ENCODE measurements around the gene MB21D2.
A peak's percentile ranks its signal among the peaks of the same experiment; 100 is the strongest.
"Not testable (repeated sequence)": the region's sequence is repeated elsewhere in the genome, so short reads cannot be mapped to it uniquely, and the experiment has no call there.

MB21D2 gene

GRCh38 chr3:192917404-192918274, at the start of gene MB21D2:
Gene MB21D2, minus strand, starts transcription at chr3:192917856. Its CDS starts 16 bp downstream, at chr3:192917840.
- in situ Hi-C loops (cut with MboI; ENCODE audit: low pct_unique_long_range_greater_than_20kb, low sequenced_read_pairs, unreplicated experiment): loop anchor here (10.0 kb wide), 1 partner anchor 103 kb away; no protein-coding TSS in a partner anchor
- peak; percentile 87 for DNase-seq (ENCODE audit: low spot score)
- TF ChIP-seq, protein P1, sequence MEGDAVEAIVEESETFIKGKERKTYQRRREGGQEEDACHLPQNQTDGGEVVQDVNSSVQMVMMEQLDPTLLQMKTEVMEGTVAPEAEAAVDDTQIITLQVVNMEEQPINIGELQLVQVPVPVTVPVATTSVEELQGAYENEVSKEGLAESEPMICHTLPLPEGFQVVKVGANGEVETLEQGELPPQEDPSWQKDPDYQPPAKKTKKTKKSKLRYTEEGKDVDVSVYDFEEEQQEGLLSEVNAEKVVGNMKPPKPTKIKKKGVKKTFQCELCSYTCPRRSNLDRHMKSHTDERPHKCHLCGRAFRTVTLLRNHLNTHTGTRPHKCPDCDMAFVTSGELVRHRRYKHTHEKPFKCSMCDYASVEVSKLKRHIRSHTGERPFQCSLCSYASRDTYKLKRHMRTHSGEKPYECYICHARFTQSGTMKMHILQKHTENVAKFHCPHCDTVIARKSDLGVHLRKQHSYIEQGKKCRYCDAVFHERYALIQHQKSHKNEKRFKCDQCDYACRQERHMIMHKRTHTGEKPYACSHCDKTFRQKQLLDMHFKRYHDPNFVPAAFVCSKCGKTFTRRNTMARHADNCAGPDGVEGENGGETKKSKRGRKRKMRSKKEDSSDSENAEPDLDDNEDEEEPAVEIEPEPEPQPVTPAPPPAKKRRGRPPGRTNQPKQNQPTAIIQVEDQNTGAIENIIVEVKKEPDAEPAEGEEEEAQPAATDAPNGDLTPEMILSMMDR (IDR thresholded peaks at IDR 0.05; ENCODE audit: extremely low read depth, insufficient read depth, missing control alignments): no peak

GRCh38 chr3:192964959-192965719, 47.5 kb upstream of the MB21D2 start:
- DNase-seq (ENCODE audit: low spot score); in situ Hi-C loops (cut with MboI; ENCODE audit: low pct_unique_long_range_greater_than_20kb, low sequenced_read_pairs, unreplicated experiment): not testable (repeated sequence)

- no peak for DNase-seq (ENCODE audit: low spot score)
- in situ Hi-C loops (cut with MboI; ENCODE audit: low pct_unique_long_range_greater_than_20kb, low sequenced_read_pairs, unreplicated experiment): no loop called here
- TF ChIP-seq, protein P1 (IDR thresholded peaks at IDR 0.05; ENCODE audit: extremely low read depth, insufficient read depth, missing control alignments): no peak
Measured at GRCh38 chr3:192959773-192960172, 42.1 kb upstream of the MB21D2 start.

- TF ChIP-seq, protein P1 (IDR thresholded peaks at IDR 0.05; ENCODE audit: extremely low read depth, insufficient read depth, missing control alignments): no peak
- in situ Hi-C loops (cut with MboI; ENCODE audit: low pct_unique_long_range_greater_than_20kb, low sequenced_read_pairs, unreplicated experiment): no loop called here
- no peak for DNase-seq (ENCODE audit: low spot score)
Measured at GRCh38 chr3:192958219-192958872, 40.7 kb upstream of the MB21D2 start.

DNA sequence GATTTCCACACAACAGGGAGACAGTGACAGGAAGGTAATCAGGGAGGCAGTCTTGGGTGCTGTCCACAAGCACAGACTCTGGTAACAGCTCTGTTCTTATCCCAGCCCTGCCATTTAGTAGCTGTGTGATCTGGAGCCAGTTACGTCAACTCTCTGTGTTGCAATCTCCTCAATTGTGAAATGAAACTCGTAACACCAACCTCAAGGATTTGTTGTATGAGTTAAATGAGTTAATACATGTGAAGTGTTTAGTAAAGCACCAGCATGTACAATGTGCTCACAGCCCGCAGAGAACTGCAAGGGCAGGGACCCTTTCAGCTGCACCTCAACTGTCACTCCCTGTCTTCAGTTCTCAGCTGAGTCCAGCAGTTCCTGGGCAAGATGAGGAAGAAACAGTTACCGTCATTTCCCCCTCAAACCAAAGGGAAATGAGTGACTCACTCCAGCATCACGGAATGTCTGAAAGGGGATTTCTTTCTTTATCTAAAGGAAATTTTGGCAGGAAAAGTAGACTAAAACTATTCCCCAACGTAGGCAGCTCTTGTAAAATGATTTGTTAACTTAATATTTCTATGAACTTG, 39.9 kb upstream of the MB21D2 start:
- in situ Hi-C loops (cut with MboI; ENCODE audit: low pct_unique_long_range_greater_than_20kb, low sequenced_read_pairs, unreplicated experiment): no loop called here
- TF ChIP-seq, protein P1 (IDR thresholded peaks at IDR 0.05; ENCODE audit: extremely low read depth, insufficient read depth, missing control alignments): no peak
- no peak for DNase-seq (ENCODE audit: low spot score)

DNA sequence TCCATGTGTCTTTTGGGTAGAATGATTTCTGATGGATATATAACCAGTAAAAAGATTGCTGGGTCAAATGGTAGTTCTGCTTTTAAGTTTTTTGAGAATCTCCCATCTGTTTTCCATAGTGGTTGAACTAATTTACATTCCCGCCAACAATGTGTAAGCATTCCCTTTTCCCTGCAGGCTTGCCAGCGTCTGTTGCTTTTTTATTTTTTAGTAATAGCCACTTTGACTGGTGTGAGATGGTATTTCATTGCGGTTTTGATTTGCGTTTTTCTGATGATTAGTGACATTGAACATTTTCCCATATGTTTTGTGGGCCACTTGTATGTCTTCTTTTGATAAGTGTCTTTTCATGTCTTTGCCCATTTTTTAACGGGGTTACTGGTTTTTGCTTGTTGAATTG, 36.3 kb upstream of the MB21D2 start:
- in situ Hi-C loops (cut with MboI; ENCODE audit: low pct_unique_long_range_greater_than_20kb, low sequenced_read_pairs, unreplicated experiment): no loop called here
- TF ChIP-seq, protein P1 (IDR thresholded peaks at IDR 0.05; ENCODE audit: extremely low read depth, insufficient read depth, missing control alignments): no peak
- no peak for DNase-seq (ENCODE audit: low spot score)
